HG03097 (cell line): Measurements from ENCODE around the gene GMDS.

Experiments
- ATAC-seq: cut with Tn5 transposase; IDR thresholded peaks from one replicate; pipeline ENCODE4 v1.9.1; 2021; ENCODE audit not compliant: unreplicated experiment, low FRiP score

The GMDS gene

DNA sequence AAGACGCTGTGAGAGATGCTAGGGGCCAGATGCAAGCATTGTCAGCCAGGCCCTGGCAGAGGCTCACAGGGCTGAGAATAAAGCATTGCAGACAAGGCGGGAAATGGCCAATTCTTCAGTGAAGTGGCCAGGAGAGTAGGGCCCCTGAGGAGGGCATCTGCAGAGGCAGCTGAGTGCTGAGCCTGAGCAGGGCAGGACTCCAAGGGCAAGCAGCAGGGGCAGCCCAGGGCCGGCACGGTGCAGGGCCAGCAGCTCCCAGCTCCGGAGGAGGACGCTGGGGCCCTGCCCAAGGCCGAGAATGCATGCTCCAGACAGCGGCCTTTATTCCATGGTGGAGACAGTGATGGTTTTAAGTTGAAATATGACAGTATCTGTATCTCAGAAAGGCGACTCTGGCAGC is 330.2 kb downstream of the GMDS start:
- ATAC-seq: no peak

DNA sequence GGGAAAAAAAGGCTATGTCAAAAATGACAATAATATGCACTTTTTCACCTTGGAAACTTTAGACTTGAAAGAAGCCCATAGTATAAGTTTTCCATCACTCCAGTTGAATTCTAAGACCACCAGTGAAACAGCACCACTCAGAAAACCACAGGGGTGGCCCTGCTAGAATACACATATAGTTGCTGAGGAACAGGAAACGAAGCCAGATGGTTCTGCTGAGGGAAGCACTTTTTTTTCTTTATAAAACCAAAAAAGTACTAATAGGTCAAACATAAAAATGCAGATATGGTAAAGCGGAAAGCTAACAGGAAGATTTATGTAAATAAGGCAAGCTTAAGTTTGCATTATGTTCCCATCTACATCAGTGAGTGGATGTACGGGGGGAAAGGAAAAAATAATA is 331.8 kb downstream of the GMDS start:
- no peak for ATAC-seq

DNA sequence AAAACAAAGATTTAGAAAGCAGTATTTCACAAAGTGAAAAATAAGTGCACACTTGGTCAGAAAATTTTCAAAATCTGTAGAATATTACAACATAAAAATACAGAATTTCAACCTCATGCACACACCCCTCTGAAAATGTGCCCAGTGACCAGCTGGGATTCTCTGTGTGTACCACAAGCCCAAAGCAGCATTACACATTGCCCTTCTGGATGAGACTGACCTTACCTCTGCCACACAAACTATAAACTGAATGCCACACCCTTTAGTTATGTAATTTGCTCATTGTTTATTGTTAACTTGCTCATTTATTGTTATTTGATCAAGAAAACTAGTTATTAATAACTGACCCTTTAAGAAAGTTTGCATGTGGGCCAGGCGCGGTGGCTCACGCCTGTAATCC is 332.7 kb downstream of the GMDS start:
- ATAC-seq: no peak

DNA sequence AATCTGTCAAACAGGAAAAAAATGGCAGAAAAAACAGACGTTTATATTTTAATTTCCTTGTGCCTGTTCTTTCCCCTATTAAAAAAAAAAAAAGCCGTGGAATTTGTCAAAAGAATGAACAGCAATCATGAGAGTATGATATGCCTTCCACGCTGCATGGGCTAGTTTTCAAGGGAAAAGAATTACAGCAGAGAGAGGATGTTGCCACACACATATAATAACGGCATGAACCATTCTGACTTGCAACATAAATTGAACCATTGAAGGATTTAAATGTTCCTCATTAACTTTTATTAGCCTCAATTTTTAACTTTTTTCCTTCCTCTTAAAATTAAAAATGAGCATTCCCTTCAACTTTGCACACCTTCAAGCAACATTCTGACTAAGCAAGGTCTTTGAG is 333.9 kb downstream of the GMDS start:
- no peak for ATAC-seq

DNA sequence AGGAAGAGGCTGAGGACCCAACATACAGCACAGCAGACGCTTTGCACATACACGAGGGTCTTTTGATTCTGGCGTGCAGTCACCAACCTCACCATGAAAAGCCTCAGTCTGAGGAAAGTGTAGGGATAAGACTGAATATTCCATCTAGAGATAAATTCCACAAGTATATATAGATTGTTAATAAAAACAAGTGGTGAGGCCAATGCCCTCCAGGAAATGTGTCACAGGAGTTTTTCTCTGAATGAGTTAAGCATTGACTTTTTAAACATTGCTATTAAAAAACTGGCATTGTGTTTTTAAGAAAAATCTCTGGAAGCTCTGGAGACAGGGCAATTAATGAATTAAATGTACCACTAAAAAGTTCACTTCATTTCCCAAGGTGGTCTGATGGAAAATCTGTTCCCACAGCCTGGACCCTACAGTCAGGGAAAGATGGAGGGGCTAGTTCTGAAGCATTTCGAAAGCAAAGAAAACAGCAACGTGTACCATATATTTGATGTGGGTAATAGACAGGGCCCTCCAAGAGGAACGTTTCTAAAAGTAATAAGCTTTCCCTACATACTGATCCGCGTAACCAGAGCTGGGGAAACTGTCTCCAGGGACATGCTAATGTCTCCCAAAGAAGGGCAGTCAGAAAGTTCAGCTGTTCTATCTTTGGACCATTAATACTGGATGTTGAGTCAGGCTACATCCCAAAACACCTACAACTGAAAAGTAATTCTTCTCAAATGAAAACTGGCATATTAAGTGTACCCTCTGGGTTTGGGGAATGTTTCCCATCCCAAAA is 334.6 kb downstream of the GMDS start:
- no peak for ATAC-seq

GRCh38 chr6:1908784-1909183 is 336.6 kb downstream of the GMDS start:
- ATAC-seq: no peak

DNA sequence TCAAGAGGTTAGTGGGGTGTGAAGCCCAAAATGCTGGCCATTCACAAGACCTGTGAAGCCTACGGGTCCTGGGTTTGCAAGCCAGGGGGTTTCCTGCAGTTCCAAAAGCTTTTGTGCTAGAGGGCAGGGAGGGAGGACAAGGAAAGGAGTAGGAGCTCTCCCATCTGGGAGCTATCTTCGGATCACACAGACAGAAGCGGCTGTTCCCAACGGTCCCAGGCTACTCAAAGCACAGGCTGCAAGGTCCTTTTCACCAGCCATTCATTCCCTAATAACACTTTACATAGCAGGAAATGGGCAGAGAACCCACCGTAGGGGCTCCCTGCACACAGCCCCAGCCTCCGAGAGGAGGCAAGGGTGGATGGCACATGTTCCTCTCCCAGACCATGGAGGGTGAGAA is 338.8 kb downstream of the GMDS start:
- no peak for ATAC-seq

- ATAC-seq: no peak
Observed at GRCh38 chr6:1906014-1906413, 339.4 kb downstream of the GMDS start.

GRCh38 chr6:1904898-1905297 is 340.5 kb downstream of the GMDS start:
- no peak for ATAC-seq

GRCh38 chr6:1904466-1904799 is 341.0 kb downstream of the GMDS start:
- ATAC-seq: no peak

- no peak for ATAC-seq
Observed at GRCh38 chr6:1903780-1904465, 341.5 kb downstream of the GMDS start.

GRCh38 chr6:1901556-1901955 is 343.8 kb downstream of the GMDS start:
- ATAC-seq: no peak

DNA sequence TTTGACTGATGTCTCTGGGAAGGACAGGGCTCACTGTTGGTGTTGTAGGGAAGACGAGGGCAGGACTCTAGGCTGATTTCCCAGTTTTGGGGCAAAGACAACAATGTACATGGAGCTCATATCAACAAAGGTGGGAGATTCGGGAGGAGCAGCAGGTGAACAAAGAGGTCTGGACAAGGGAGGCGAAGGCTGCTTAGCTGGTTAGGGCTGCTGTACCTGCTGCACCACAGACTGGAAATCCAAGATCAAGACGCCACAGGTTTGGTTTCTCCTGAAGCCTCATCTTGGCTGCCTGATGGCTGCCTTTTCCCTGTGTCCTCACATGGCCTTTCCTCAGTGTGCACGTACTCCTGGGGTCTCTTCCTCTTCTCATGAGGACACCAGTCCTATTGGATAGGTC is 348.5 kb downstream of the GMDS start:
- no peak for ATAC-seq

DNA sequence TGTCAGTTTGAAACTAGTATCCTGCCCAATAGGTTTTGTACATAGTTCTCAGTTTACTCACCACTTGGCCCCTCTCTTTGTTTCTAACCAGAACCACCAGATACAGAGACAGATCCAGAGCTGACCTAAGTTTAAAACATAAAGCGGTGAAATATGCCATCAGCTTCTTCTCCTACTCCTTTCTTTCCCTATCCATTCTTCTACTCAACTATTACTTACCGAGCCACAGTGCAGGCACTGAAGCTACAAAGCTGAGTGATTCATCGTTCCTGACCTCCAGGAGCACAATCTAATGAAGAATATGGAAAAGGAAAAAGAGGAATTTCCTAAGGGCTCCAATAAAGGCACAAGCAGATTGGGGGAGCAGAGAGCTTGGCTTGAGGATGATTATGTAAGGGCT is 349.7 kb downstream of the GMDS start:
- no peak for ATAC-seq

GRCh38 chr6:1894954-1895353 is 350.5 kb downstream of the GMDS start:
- ATAC-seq: no peak

GRCh38 chr6:1893470-1894130 is 351.8 kb downstream of the GMDS start:
- no peak for ATAC-seq

DNA sequence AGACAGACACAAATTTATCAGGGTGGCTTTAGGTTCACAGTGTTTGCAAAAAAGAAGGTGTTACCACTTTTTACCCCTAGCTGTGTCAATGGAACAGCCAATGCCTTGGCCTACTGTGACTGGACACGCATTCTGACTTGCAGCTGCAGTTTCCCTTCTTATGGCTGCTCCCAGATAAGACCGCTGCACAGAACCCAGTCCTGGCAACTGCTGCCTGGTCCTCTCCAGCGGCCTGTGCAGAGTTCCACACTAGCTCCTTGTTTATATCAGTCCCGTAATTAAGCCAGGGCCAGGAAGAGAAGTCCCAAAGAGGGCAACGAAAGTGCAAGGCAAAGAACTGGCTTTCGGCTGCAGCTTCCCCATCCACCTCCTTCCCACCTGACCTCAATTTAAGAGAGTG is 352.7 kb downstream of the GMDS start:
- ATAC-seq: no peak

DNA sequence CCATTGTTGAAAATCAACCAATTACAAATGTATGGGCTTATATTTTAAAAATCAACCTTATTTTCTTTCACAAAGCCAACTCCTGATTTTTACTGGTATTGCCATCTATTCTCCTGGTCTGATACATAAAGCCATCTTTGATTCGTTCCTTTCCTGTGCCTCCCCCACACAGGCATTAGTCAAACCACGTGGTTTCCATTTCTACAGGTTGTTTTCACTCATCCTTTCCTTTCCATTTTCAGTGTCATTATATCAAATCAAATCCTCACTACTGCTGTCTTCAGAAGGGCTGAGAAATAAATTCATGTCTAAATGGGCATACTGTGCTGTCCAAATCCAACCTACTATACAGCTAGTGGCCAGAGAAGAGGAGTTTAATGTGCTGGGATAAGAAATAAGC is 354.4 kb downstream of the GMDS start:
- ATAC-seq: no peak

- no peak for ATAC-seq
Observed at GRCh38 chr6:1890071-1890470, 355.3 kb downstream of the GMDS start.

GRCh38 chr6:1885576-1886011 is 359.8 kb downstream of the GMDS start:
- no peak for ATAC-seq

DNA sequence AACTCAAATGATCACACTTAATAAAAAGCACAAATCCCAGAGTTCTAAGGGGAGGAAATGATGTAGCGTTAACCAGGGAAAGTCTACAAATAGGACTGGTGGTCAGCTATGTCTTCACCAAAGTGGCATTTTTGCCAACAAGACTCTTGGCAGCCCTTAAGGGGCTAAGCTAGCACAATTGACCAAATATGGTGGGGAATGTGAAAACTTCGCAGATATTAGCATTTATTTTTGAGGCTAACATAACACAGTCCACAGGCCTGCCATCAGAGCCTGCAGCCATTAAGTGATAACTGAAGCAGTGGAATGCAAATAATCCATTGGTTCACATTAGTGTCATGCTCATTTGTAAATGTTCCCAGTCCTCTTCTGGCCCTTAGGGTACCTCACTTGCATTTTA is 361.1 kb downstream of the GMDS start:
- no peak for ATAC-seq

GRCh38 chr6:1878330-1878729 is 367.1 kb downstream of the GMDS start:
- no peak for ATAC-seq
